ENCODE measurements around the gene TPPP3. TPM values are rescaled to one million over a fixed set of nuclear protein-coding genes. Genes with fewer than 3 reads are reported as not detected.
"Not testable (repeated sequence)": the region's sequence is repeated elsewhere in the genome, so short reads cannot be mapped to it uniquely, and the experiment has no call there.

TPPP3 gene
- total RNA-seq, 1 donor: 5.6 TPM

DNA sequence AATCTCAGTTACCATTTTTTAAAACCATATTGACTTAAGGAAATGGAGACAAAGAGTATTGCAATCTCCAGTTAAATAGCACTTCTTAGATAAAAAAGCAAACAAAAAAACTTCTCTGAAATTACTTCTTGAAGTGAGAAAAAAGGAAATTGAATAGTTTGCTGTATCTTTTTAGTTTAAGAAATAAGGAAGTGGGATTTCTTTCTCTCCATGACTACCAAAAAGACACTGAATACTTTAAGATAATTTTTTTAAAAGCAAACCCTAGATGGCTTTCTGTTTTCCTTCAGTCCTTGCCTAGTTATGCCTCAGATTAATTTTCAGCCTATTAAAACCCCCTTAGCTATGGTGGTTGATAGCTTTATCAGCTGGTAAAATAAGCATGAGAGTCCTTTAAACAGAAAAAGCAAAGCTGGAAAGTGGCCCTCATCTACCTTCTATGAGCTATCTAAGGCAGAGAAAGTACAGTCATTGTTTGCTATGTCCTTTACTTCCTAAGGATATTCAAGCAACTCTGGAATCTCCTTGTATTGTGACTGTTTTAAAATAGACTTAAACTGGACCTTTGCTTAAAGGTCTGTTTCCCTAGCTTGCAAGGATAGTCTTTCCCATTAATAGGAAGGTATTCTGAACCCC lies 28.6 kb downstream of the TPPP3 start:
- Histone ChIP-seq H3K4me3 (ENCODE audit: low read length) (no peak overlapping the region), H3K27me3 (ENCODE audit: insufficient read depth, low read length) (no peaks in the 10 kb centered on the region)

GRCh38 chr16:67361038-67361437 lies 32.3 kb downstream of the TPPP3 start:
- Histone ChIP-seq H3K27me3 (ENCODE audit: insufficient read depth, low read length) (no peaks in the 10 kb centered on the region), H3K4me1 (ENCODE audit: insufficient read depth, low read length) (peaks cover 18% of the 10 kb centered on the region), H3K9me3 (ENCODE audit: low read depth, low read length) (no peaks in the 10 kb centered on the region), H3K4me3 (ENCODE audit: low read length) (no peak overlapping the region)

More for the DNA sequence above, 28.6 kb downstream of the TPPP3 start:
- Histone ChIP-seq H3K4me1 (ENCODE audit: insufficient read depth, low read length) (peaks cover 26% of the 10 kb centered on the region), H3K9me3 (ENCODE audit: low read depth, low read length) (no peaks in the 10 kb centered on the region)

GRCh38 chr16:67359540-67360269 lies 33.6 kb downstream of the TPPP3 start:
- H3K27me3 ChIP-seq (ENCODE audit: insufficient read depth, low read length); H3K4me1 ChIP-seq (ENCODE audit: insufficient read depth, low read length); H3K4me3 ChIP-seq (ENCODE audit: low read length): not testable (repeated sequence)

DNA sequence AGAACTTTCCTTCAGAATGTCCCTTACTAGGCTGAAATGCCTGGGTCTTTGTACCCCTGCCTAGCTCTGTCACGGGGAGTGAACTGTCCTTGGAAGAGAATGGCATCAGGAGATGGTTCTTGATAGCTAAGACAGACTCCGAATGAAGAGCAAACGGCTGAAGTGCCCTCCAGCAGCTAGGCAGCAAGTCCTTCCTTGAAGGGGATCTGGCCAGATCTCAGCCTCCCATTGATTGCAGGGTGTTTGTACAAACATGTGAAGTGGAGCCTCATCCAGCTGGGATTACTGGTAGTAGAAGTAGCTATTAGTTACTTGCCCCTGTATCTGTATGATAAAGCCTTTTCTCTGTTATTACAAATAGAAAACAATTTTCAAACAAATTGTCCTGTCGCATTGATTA lies 35.7 kb downstream of the TPPP3 start:
- H3K4me3 ChIP-seq (ENCODE audit: low read length): no peak overlapping the region
- no peaks in the 10 kb centered on the region for H3K27me3 ChIP-seq (ENCODE audit: insufficient read depth, low read length)
- H3K4me1 ChIP-seq (ENCODE audit: insufficient read depth, low read length): no peaks in the 10 kb centered on the region
- H3K9me3 ChIP-seq (ENCODE audit: low read depth, low read length): no peaks in the 10 kb centered on the region

More at GRCh38 chr16:67359540-67360269, 33.6 kb downstream of the TPPP3 start:
- not testable (repeated sequence) for H3K9me3 ChIP-seq (ENCODE audit: low read depth, low read length)

DNA sequence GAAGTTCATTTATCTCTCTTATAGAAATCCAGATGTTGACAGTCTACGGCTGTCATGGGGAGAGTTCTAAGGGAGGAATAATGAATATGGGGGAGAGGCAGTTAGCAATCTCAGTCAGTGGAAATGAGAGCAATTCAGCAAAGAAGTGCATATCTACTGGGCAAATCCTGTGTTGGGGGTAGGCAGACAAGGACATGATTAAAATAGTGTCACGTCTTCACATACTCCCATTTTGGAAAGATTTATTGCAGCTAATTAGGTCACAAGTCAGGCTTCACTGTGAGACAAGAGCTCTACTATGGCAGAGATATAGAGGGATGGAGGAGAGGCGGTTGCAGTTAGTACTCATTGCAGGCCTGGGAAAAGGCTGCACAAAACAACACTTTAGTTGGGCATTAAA lies 36.9 kb downstream of the TPPP3 start:
- no peaks in the 10 kb centered on the region for H3K4me1 ChIP-seq (ENCODE audit: insufficient read depth, low read length)
- H3K4me3 ChIP-seq (ENCODE audit: low read length): no peak overlapping the region
- no peaks in the 10 kb centered on the region for H3K9me3 ChIP-seq (ENCODE audit: low read depth, low read length)
- no peaks in the 10 kb centered on the region for H3K27me3 ChIP-seq (ENCODE audit: insufficient read depth, low read length)

DNA sequence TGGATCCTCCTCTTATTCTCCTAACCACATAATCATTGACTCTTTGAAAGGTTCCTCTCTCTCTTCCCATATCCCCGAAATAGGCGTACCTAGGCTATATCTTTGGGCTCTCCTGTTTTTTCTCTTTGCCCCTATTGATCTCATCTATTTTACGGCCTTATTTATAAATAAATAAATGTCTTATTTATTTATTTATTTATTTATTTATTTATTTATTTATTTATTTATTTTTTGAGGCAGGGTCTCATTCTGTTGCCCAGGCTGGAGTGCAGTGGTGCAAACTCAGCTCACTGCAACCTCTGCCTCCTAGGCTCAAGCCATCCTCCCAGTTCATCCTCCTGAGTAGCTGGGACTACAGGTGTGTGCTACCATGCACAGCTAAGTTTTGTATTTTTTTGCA lies 40.8 kb downstream of the TPPP3 start:
- H3K4me1 ChIP-seq (ENCODE audit: insufficient read depth, low read length); H3K9me3 ChIP-seq (ENCODE audit: low read depth, low read length); H3K27me3 ChIP-seq (ENCODE audit: insufficient read depth, low read length); H3K4me3 ChIP-seq (ENCODE audit: low read length): not testable (repeated sequence)

GRCh38 chr16:67350324-67350723 lies 43.0 kb downstream of the TPPP3 start:
- no peak overlapping the region for H3K4me3 ChIP-seq (ENCODE audit: low read length)
- H3K9me3 ChIP-seq (ENCODE audit: low read depth, low read length): no peaks in the 10 kb centered on the region
- no peaks in the 10 kb centered on the region for H3K4me1 ChIP-seq (ENCODE audit: insufficient read depth, low read length)
- no peaks in the 10 kb centered on the region for H3K27me3 ChIP-seq (ENCODE audit: insufficient read depth, low read length)

GRCh38 chr16:67349172-67349571 lies 44.1 kb downstream of the TPPP3 start:
- Histone ChIP-seq H3K4me1 (ENCODE audit: insufficient read depth, low read length) (no peaks in the 10 kb centered on the region), H3K4me3 (ENCODE audit: low read length) (no peak overlapping the region), H3K27me3 (ENCODE audit: insufficient read depth, low read length) (no peaks in the 10 kb centered on the region), H3K9me3 (ENCODE audit: low read depth, low read length) (no peaks in the 10 kb centered on the region)

GRCh38 chr16:67346341-67346740 lies 47.0 kb downstream of the TPPP3 start:
- H3K9me3 ChIP-seq (ENCODE audit: low read depth, low read length): no peaks in the 10 kb centered on the region
- no peaks in the 10 kb centered on the region for H3K27me3 ChIP-seq (ENCODE audit: insufficient read depth, low read length)
- H3K4me3 ChIP-seq (ENCODE audit: low read length): no peak overlapping the region
- H3K4me1 ChIP-seq (ENCODE audit: insufficient read depth, low read length): no peaks in the 10 kb centered on the region

- Histone ChIP-seq H3K27me3 (ENCODE audit: insufficient read depth, low read length) (no peaks in the 10 kb centered on the region), H3K4me1 (ENCODE audit: insufficient read depth, low read length) (no peaks in the 10 kb centered on the region), H3K9me3 (ENCODE audit: low read depth, low read length) (no peaks in the 10 kb centered on the region), H3K4me3 (ENCODE audit: low read length) (no peak overlapping the region)
Measured at GRCh38 chr16:67345401-67345800, 47.9 kb downstream of the TPPP3 start.

DNA sequence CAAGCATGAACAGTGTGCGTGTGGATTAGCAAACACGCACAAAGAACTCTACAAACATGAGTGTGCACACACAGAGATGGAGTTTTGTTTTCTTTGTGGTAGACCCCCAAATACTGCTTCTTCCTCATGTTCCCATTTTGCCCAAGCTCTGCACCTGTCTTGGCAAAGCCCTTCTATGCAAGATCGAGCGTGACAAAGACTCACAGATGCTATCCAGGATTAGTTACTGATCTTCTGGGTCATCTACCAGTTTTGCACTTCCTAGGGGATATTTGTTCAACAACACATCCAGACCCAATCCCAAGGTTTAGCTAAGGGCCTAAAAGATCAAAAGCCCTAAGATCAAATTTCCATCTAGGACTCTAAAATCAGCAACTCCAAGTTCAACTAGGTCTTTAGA lies 50.7 kb downstream of the TPPP3 start:
- Histone ChIP-seq H3K9me3 (ENCODE audit: low read depth, low read length) (no peaks in the 10 kb centered on the region), H3K4me3 (ENCODE audit: low read length) (no peak overlapping the region), H3K4me1 (ENCODE audit: insufficient read depth, low read length) (no peaks in the 10 kb centered on the region), H3K27me3 (ENCODE audit: insufficient read depth, low read length) (no peaks in the 10 kb centered on the region)

GRCh38 chr16:67341250-67341649 lies 52.0 kb downstream of the TPPP3 start:
- Histone ChIP-seq H3K4me1 (ENCODE audit: insufficient read depth, low read length) (no peaks in the 10 kb centered on the region), H3K27me3 (ENCODE audit: insufficient read depth, low read length) (no peaks in the 10 kb centered on the region)

More at GRCh38 chr16:67341250-67341649, 52.0 kb downstream of the TPPP3 start:
- Histone ChIP-seq H3K9me3 (ENCODE audit: low read depth, low read length) (no peaks in the 10 kb centered on the region), H3K4me3 (ENCODE audit: low read length) (no peak overlapping the region)

Other genes with a start within 250 kb of the TPPP3 start
- gene B3GNT9, start 242.5 kb downstream of the TPPP3 start, total RNA-seq: 2.0 TPM
- gene TRADD, start 233.6 kb downstream of the TPPP3 start, total RNA-seq: 18.4 TPM
- 8.5 TPM for gene FBXL8, start 233.5 kb downstream of the TPPP3 start, total RNA-seq
- 2.7 TPM for gene HSF4, start 228.8 kb downstream of the TPPP3 start, total RNA-seq
- 0.73 TPM for gene NOL3, start 223.0 kb downstream of the TPPP3 start, total RNA-seq
- 3.5 TPM for gene MATCAP1, start 209.5 kb downstream of the TPPP3 start, total RNA-seq
- gene EXOC3L1, start 203.4 kb downstream of the TPPP3 start, total RNA-seq: 0.42 TPM
- 53.3 TPM for gene E2F4, start 201.3 kb downstream of the TPPP3 start, total RNA-seq
- gene ELMO3, start 194.4 kb downstream of the TPPP3 start, total RNA-seq: 0.31 TPM
- 17.3 TPM for gene TMEM208, start 166.4 kb downstream of the TPPP3 start, total RNA-seq
- gene FHOD1, start 146.0 kb downstream of the TPPP3 start, total RNA-seq: 16.5 TPM
- gene SLC9A5, start 144.5 kb downstream of the TPPP3 start, total RNA-seq: 0.63 TPM
- gene PLEKHG4, start 114.0 kb downstream of the TPPP3 start, total RNA-seq: 4.0 TPM
- under 0.01 TPM for gene KCTD19, start 66.8 kb downstream of the TPPP3 start, total RNA-seq
- gene LRRC36, start 66.7 kb downstream of the TPPP3 start, total RNA-seq: 0.31 TPM
- 0.63 TPM for gene ZDHHC1, start 23.0 kb upstream of the TPPP3 start, total RNA-seq
- gene HSD11B2, start 37.6 kb upstream of the TPPP3 start, total RNA-seq: not detected
- 113 TPM for gene ATP6V0D1, start 87.7 kb upstream of the TPPP3 start, total RNA-seq
- not detected for gene AGRP, start 90.0 kb upstream of the TPPP3 start, total RNA-seq
- 42.6 TPM for gene RIPOR1, start 135.3 kb upstream of the TPPP3 start, total RNA-seq
- gene CTCF, start 169.0 kb upstream of the TPPP3 start, total RNA-seq: 43.2 TPM

Measured in mononuclear cell (primary cell).